Upper lobe of left lung (tissue), 6 donors: ENCODE measurements around the gene STAC3. TPM values are rescaled to one million over a fixed set of nuclear protein-coding genes. Genes with fewer than 3 reads are reported as not detected.

Experiments
- ATAC-seq, 2 donors: fragments of 200-7000 bp; cut with Tn5 transposase; one replicate each; pipeline ENCODE4 v1.9.1; 2022; ENCODE audit warnings: mild to moderate bottlenecking in 2 of 2, moderate library complexity in 2 of 2; ENCODE audit not compliant: low FRiP score in 2 of 2
- DNase-seq, 2 donors: peaks; one replicate each; pipeline ENCODE4 v3.0.0-alpha.2; 2019 to 2020
- H3K27ac ChIP-seq, 4 donors: fragments of 200-600 bp; sonication (generic); one replicate each; pipeline ENCODE4 v1.5.1; 2016 to 2019
- H3K27me3 ChIP-seq, 4 donors: fragments of 200-600 bp; sonication (generic); one replicate each; pipeline ENCODE4 v1.5.1; 2017 to 2019
- H3K36me3 ChIP-seq, 4 donors: fragments of 200-600 bp; sonication (generic); one replicate each; pipeline ENCODE4 v1.5.1; 2016 to 2019
- H3K4me1 ChIP-seq, 4 donors: fragments of 200-600 bp; sonication (generic); one replicate each; pipeline ENCODE4 v1.5.1; 2018 to 2019
- H3K4me3 ChIP-seq, 4 donors: fragments of 200-600 bp; sonication (generic); one replicate each; pipeline ENCODE4 v1.5.1; 2017 to 2019; ENCODE audit warnings: mild to moderate bottlenecking in 2 of 4, moderate library complexity in 1 of 4
- H3K9me3 ChIP-seq, 4 donors: fragments of 200-600 bp; sonication (generic); one replicate each; pipeline ENCODE4 v1.5.1; 2018 to 2019
- EP300 ChIP-seq, 4 donors: sonication (generic); formaldehyde crosslinking; IDR thresholded peaks; one replicate each; pipeline ENCODE4 v1.5.1; 2017; ENCODE audit warnings: antibody characterized with exemption in 4 of 4, control low read depth in 2 of 4
- POLR2A ChIP-seq, 4 donors: fragments of 450-650 bp; IDR thresholded peaks; one replicate each; pipeline ENCODE4 v1.5.1; 2016 to 2017; ENCODE audit warnings: antibody characterized with exemption in 4 of 4, mild to moderate bottlenecking in 2 of 4
- POLR2AphosphoS5 ChIP-seq, 2 donors: sonication (generic); formaldehyde crosslinking; IDR thresholded peaks; one replicate each; pipeline ENCODE4 v1.5.1; 2017; ENCODE audit warnings: antibody characterized with exemption in 2 of 2
- WGBS, 2 donors: methylation state at CpG; one replicate each; pipeline ENCODE4 v1.1.5; 2017 to 2018; 5-methylcytosine and 5-hydroxymethylcytosine counted together
- total RNA-seq, 6 donors: library from RNA; depleted of rRNA in 4 of 6; stranded (reverse); fragments of >200 nt in 4 of 6; gene quantifications; one replicate each; pipeline versions ENCODE4 v1.1.0 to v1.2.1, GENCODE V29; 2016 to 2021
- TF ChIP-seq, protein P1 (sequence below), 6 experiments: fragments of 450-650 bp in 4 of 6; fragments of 200-600 bp in 2 of 6; sonication (generic) in 2 of 6; IDR thresholded peaks; one replicate each; pipeline ENCODE4 v1.5.1; 2016 to 2019; ENCODE audit warnings: antibody characterized with exemption in 6 of 6
- donor health status: DM: no; HTN: no; CAD: no; lungs with moderate emphysema.
- donor health status: DM: no; HTN: yes; CAD: no; lungs with severe emphysema.

The STAC3 gene
- total RNA-seq, 6 donors from 2014 or later = 4.3 to 10.5 (median 5.6) TPM

GRCh38 chr12:57235728-57236131, 15.3 kb downstream of the STAC3 start:
- 58 to 61% methylated on average over 8 of the region's 8 CpGs for WGBS, 2 donors
- Histone ChIP-seq H3K4me1 (peaks cover 32 to 45% (median 40%) of the 10 kb centered on the region in 4 donors), H3K36me3 (peaks cover 0 to 40% (median 36%) of the 10 kb centered on the region in 4 donors), H3K27ac (peak overlapping the region in 3 of 4 donors; percentile 47 to 67 (median 50)), H3K27me3 (peaks cover 0 to 27% (median 22%) of the 10 kb centered on the region in 4 donors), H3K4me3 (peak overlapping the region in 2 of 4 donors; percentile 16 to 28), H3K9me3 (no peaks in the 10 kb centered on the region)
- ATAC-seq (no peak), DNase-seq (no peak)
- TF ChIP-seq EP300 (IDR thresholded peaks at IDR 0.05) (no peak), POLR2A (IDR thresholded peaks at IDR 0.05) (no peak), POLR2AphosphoS5 (IDR thresholded peaks at IDR 0.05) (no peak)

GRCh38 chr12:57235017-57235727, 15.8 kb downstream of the STAC3 start:
- Histone ChIP-seq H3K4me1 (peaks cover 32 to 45% (median 40%) of the 10 kb centered on the region in 4 donors), H3K9me3 (no peaks in the 10 kb centered on the region), H3K27me3 (peaks cover 0 to 21% (median 18%) of the 10 kb centered on the region in 4 donors), H3K27ac (peak overlapping the region; percentile 17 to 67 (median 48)), H3K36me3 (peaks cover 0 to 40% (median 36%) of the 10 kb centered on the region in 4 donors), H3K4me3 (peak overlapping the region in 2 of 4 donors; percentile 16 to 28)
- WGBS, 2 donors = 72 to 87% methylated on average over 12 to 25 of the region's 26 CpGs
- peak in 1 of 4 donors; percentile 12 for TF ChIP-seq EP300 (IDR thresholded peaks at IDR 0.05)
- TF ChIP-seq, protein P1, sequence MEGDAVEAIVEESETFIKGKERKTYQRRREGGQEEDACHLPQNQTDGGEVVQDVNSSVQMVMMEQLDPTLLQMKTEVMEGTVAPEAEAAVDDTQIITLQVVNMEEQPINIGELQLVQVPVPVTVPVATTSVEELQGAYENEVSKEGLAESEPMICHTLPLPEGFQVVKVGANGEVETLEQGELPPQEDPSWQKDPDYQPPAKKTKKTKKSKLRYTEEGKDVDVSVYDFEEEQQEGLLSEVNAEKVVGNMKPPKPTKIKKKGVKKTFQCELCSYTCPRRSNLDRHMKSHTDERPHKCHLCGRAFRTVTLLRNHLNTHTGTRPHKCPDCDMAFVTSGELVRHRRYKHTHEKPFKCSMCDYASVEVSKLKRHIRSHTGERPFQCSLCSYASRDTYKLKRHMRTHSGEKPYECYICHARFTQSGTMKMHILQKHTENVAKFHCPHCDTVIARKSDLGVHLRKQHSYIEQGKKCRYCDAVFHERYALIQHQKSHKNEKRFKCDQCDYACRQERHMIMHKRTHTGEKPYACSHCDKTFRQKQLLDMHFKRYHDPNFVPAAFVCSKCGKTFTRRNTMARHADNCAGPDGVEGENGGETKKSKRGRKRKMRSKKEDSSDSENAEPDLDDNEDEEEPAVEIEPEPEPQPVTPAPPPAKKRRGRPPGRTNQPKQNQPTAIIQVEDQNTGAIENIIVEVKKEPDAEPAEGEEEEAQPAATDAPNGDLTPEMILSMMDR (IDR thresholded peaks at IDR 0.05) = no peak
- ATAC-seq (no peak), DNase-seq (peak in 1 of 2 donors; percentile 79)

DNA sequence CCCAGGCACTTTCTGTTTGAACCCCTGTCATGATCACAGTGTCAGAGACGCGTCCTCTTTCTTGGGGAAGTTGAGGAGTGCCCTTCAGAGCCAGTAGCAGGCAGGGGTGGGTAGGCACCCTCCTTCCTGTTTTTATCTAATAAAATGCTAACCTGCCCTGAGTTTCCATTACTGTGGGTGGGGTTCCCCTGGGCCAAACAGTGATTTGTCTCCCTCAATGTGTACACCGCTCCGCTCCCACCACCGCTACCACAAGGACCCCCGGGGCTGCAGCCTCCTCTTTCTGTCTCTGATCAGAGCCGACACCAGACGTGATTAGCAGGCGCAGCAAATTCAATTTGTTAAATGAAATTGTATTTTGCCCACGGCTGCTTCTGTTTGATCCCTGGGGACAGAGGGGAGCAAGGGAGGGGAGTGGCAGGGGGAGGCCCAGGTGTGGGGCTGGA, 16.4 kb downstream of the STAC3 start:
- peaks cover 0 to 40% (median 36%) of the 10 kb centered on the region in 4 donors for H3K36me3 ChIP-seq
- no peak overlapping the region for H3K4me3 ChIP-seq
- no peak for ATAC-seq
- TF ChIP-seq EP300 (IDR thresholded peaks at IDR 0.05) (no peak), POLR2A (IDR thresholded peaks at IDR 0.05) (no peak), POLR2AphosphoS5 (IDR thresholded peaks at IDR 0.05) (no peak)
- TF ChIP-seq, protein P1 (IDR thresholded peaks at IDR 0.05) = no peak
- peak overlapping the region in 3 of 4 donors; percentile 17 to 55 (median 50) for H3K27ac ChIP-seq
- H3K9me3 ChIP-seq = no peaks in the 10 kb centered on the region
- 90 to 91% methylated on average over 10 of the region's 10 CpGs for WGBS, 2 donors
- peaks cover 0 to 16% (median 14%) of the 10 kb centered on the region in 4 donors for H3K27me3 ChIP-seq
- no peak for DNase-seq
- H3K4me1 ChIP-seq = peaks cover 29 to 44% (median 37%) of the 10 kb centered on the region in 4 donors

GRCh38 chr12:57234233-57234570, 16.8 kb downstream of the STAC3 start:
- no peaks in the 10 kb centered on the region for H3K9me3 ChIP-seq
- peaks cover 0 to 16% (median 14%) of the 10 kb centered on the region in 4 donors for H3K27me3 ChIP-seq
- ATAC-seq (no peak), DNase-seq (no peak)
- H3K36me3 ChIP-seq = peaks cover 0 to 40% (median 36%) of the 10 kb centered on the region in 4 donors
- no peak overlapping the region for H3K4me3 ChIP-seq
- H3K4me1 ChIP-seq = peaks cover 27 to 43% (median 35%) of the 10 kb centered on the region in 4 donors
- WGBS, 2 donors = 79 to 80% methylated on average over 3 of the region's 3 CpGs
- peak overlapping the region in 1 of 4 donors; percentile 55 for H3K27ac ChIP-seq
- TF ChIP-seq EP300 (IDR thresholded peaks at IDR 0.05) (no peak), POLR2AphosphoS5 (IDR thresholded peaks at IDR 0.05) (no peak), POLR2A (IDR thresholded peaks at IDR 0.05) (no peak)
- TF ChIP-seq, protein P1 (IDR thresholded peaks at IDR 0.05) = no peak

- Histone ChIP-seq H3K27ac (peak overlapping the region in 1 of 4 donors; percentile 55), H3K4me3 (no peak overlapping the region), H3K9me3 (no peaks in the 10 kb centered on the region), H3K27me3 (peaks cover 0 to 15% (median 11%) of the 10 kb centered on the region in 4 donors), H3K4me1 (peaks cover 26 to 43% (median 35%) of the 10 kb centered on the region in 4 donors), H3K36me3 (peaks cover 0 to 40% (median 36%) of the 10 kb centered on the region in 4 donors)
- no peak for DNase-seq
- no peak for TF ChIP-seq POLR2A (IDR thresholded peaks at IDR 0.05)
- TF ChIP-seq EP300 (IDR thresholded peaks at IDR 0.05) = no peak
- TF ChIP-seq, protein P1 (IDR thresholded peaks at IDR 0.05) = no peak
- no peak for TF ChIP-seq POLR2AphosphoS5 (IDR thresholded peaks at IDR 0.05)
- WGBS, 2 donors = 87 to 94% methylated on average over 9 to 15 of the region's 15 CpGs
- no peak for ATAC-seq
Observed at GRCh38 chr12:57233357-57234232, 17.4 kb downstream of the STAC3 start.
